Measurements from ENCODE around the gene RUVBL2.

Gene RUVBL2

DNA sequence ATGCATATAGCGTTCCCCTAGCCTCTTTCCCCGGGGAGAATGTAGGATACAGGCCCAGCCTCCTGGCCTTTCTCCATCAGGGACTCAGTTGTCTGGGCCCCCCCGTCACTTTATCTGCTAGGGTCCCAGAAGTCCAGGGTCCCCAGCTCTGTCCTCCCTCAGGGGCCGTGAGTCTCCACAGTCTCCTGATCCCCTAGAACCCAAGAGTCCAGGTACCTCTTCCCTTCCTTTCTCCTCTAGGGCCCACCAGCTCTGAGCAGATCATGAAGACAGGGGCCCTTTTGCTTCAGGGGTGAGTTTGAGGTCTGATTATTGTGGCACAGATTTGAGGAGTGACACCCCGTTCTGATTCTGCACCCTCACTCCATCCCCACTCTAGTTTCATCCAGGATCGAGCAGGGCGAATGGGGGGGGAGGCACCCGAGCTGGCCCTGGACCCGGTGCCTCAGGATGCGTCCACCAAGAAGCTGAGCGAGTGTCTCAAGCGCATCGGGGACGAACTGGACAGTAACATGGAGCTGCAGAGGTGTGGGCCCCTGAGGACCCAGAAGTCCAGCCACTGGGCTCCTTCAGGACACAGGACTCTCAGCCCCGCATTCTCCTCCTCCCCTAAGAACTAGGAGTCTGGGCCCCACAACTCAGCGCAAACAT, 38.3 kb upstream of the RUVBL2 start:
- Histone ChIP-seq H3K4me3 (ENCODE audit: low read depth, low read length) (peak overlapping the region; percentile 93), H3K9me3 (ENCODE audit: control insufficient read depth, insufficient read depth, low read depth, low read length) (no peaks in the 10 kb centered on the region), H3K27ac (ENCODE audit: extremely low read depth, low read depth, low read length) (peak overlapping the region; percentile 93), H3K36me3 (ENCODE audit: control insufficient read depth in 2 of 2, insufficient read depth in 1 of 2, low read length in 2 of 2) (peaks cover 22 to 30% of the 10 kb centered on the region in 2 experiments; a peak in 2 of 3 replicates), H3K4me1 (ENCODE audit: control insufficient read depth, insufficient read depth, low read length) (peaks cover 5% of the 10 kb centered on the region)
- ChIA-PET POLR2A (interaction anchor here (0.6 to 2.4 kb wide), 7 partner anchors 9 to 162 kb away, joined by 3 to 13 read pairs (median 7); partner anchors contain the start of genes DHDH, FTL, NUCB1 and PPP1R15A), CTCF (interaction anchor here (1.1 kb wide), 1 partner anchor 117 kb away, joined by 6 read pairs; no protein-coding TSS in a partner anchor)
- TF ChIP-seq ZNF610 (tag by site-specific recombination; IDR thresholded peaks at IDR 0.05; ENCODE audit: borderline replicate concordance) (no peak), ZBTB48 (tag by site-specific recombination; IDR thresholded peaks at IDR 0.05) (peak; percentile 18; the same call in 1 of the 2 replicates), GLIS2 (tag by site-specific recombination; IDR thresholded peaks at IDR 0.05) (0 out of 2 replicates have a peak, but pooled peaks have one; percentile 8), ZNF211 (tag by site-specific recombination; IDR thresholded peaks at IDR 0.05; ENCODE audit: low read depth) (no peak), SP7 (tag by site-specific recombination; IDR thresholded peaks at IDR 0.05) (no peak)
- TF ChIP-seq, protein P1, sequence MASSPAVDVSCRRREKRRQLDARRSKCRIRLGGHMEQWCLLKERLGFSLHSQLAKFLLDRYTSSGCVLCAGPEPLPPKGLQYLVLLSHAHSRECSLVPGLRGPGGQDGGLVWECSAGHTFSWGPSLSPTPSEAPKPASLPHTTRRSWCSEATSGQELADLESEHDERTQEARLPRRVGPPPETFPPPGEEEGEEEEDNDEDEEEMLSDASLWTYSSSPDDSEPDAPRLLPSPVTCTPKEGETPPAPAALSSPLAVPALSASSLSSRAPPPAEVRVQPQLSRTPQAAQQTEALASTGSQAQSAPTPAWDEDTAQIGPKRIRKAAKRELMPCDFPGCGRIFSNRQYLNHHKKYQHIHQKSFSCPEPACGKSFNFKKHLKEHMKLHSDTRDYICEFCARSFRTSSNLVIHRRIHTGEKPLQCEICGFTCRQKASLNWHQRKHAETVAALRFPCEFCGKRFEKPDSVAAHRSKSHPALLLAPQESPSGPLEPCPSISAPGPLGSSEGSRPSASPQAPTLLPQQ (tag by site-specific recombination; IDR thresholded peaks at IDR 0.05) = 0 out of 2 replicates have a peak, but pooled peaks have one; percentile 20

DNA sequence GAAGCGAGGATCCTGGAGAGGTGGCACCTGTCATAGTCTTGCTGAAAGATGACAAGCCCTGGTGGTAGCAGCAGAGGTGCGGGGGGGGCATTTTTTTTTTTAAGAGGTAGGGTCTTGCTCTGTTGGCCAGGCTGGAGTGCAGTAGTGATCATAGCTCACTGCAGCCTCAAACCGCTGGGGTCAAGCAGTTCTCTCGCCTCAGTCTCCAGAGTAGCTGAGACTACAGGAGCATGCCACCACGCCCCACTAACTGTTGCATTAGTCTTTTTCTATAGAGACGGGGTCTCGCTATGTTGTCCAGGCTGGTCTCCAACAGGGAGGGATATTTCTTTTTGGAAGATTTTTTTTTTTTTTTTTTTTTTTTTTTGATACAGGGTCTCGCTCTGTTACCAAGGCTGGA, 35.7 kb upstream of the RUVBL2 start:
- TF ChIP-seq ZNF121 (tag by site-specific recombination; IDR thresholded peaks at IDR 0.05) (peak; percentile 97), ZNF132 (tag by site-specific recombination; IDR thresholded peaks at IDR 0.05; ENCODE audit: borderline replicate concordance) (no peak)
- CTCF ChIA-PET = no interaction called here
- Histone ChIP-seq H3K27ac (ENCODE audit: extremely low read depth, low read depth, low read length) (no peak overlapping the region), H3K36me3 (ENCODE audit: control insufficient read depth in 2 of 2, insufficient read depth in 1 of 2, low read length in 2 of 2) (peaks cover 22 to 38% of the 10 kb centered on the region in 2 experiments; a peak in 2 of 3 replicates), H3K9me3 (ENCODE audit: control insufficient read depth, insufficient read depth, low read depth, low read length) (no peaks in the 10 kb centered on the region), H3K4me1 (ENCODE audit: control insufficient read depth, insufficient read depth, low read length) (peaks cover 5% of the 10 kb centered on the region), H3K4me3 (ENCODE audit: low read depth, low read length) (no peak overlapping the region)
- POLR2A ChIA-PET = interaction anchor here (0.6 to 1.1 kb wide), 4 partner anchors 15 to 156 kb away, joined by 4 to 6 read pairs (median 4); no protein-coding TSS in a partner anchor

DNA sequence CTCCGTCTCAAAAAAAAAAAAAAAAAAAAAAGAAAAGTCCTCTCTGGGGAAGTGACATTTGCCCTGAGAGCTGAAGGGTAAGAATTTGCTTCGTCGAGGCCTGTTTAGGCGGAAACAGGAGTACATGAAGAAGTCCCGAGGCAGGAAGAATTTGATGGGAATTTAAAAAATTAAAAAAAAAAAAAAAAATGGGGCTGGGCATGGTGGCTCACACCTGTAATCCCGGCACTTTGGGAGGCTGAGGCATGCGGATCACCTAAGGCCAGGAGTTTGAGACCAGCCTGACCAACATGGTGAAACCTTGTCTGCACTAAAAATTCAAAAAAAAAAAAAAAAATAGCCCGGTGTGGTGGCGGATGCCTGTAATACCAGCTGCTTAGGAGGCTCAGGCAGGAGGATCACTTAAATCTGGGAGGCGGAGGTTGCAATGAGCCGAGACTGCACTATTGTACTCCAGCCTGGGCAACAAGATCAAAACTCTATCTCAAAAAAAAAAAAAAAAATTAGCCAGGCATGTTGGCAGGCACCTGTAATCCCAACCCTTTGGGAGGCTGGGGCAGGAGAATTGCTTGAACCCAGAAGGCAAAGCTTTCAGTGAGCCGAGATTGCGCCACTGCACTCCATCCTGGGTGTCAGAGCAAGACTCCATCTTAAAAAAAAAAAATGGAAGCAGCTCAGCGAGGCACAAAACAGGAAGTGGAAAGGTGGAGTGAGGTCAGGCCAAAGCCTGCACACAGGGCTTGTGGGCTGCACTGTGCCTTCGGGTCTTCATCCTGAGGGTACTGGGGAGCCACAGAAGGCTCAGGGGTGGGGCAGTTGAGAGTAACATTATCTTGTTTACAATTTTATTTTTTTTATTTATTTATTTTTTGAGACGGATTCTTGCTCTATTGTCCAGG, 34.1 kb upstream of the RUVBL2 start:
- POLR2A ChIA-PET = interaction anchor here (0.7 to 1.1 kb wide), 6 partner anchors 14 to 163 kb away, joined by 3 to 6 read pairs (median 4); partner anchors contain the start of genes GYS1, NUCB1 and RUVBL2
- Histone ChIP-seq H3K4me1 (ENCODE audit: control insufficient read depth, insufficient read depth, low read length) (peaks cover 20% of the 10 kb centered on the region), H3K36me3 (ENCODE audit: control insufficient read depth in 2 of 2, insufficient read depth in 1 of 2, low read length in 2 of 2) (peaks cover 22 to 38% of the 10 kb centered on the region in 2 experiments; a peak in 2 of 3 replicates), H3K4me3 (ENCODE audit: low read depth, low read length) (no peak overlapping the region), H3K9me3 (ENCODE audit: control insufficient read depth, insufficient read depth, low read depth, low read length) (no peaks in the 10 kb centered on the region), H3K27ac (ENCODE audit: extremely low read depth, low read depth, low read length) (no peak overlapping the region)
- TF ChIP-seq ZNF596 (tag by site-specific recombination; IDR thresholded peaks at IDR 0.05) (no peak), ZNF239 (tag by site-specific recombination; IDR thresholded peaks at IDR 0.05) (no peak), ZNF830 (tag by site-specific recombination; IDR thresholded peaks at IDR 0.05; ENCODE audit: low read depth) (no peak), ZNF16 (tag by site-specific recombination; IDR thresholded peaks at IDR 0.05; ENCODE audit: low read depth) (peak; percentile 84; the same call in 1 of the 2 replicates), RBAK (tag by site-specific recombination; IDR thresholded peaks at IDR 0.05) (no peak), SP2 (tag by site-specific recombination; IDR thresholded peaks at IDR 0.05) (no peak), ZNF335 (tag by site-specific recombination; conservative IDR thresholded peaks at IDR 0.05) (peak; percentile 50)
- TF ChIP-seq, protein P2, sequence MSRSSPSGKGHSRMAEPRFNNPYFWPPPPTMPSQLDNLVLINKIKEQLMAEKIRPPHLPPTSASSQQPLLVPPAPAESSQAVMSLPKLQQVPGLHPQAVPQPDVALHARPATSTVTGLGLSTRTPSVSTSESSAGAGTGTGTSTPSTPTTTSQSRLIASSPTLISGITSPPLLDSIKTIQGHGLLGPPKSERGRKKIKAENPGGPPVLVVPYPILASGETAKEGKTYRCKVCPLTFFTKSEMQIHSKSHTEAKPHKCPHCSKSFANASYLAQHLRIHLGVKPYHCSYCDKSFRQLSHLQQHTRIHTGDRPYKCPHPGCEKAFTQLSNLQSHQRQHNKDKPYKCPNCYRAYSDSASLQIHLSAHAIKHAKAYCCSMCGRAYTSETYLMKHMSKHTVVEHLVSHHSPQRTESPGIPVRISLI (tag by site-specific recombination; IDR thresholded peaks at IDR 0.05) = peak; percentile 87
- CTCF ChIA-PET = interaction anchor here (0.6 to 1.0 kb wide), 5 partner anchors 33 to 221 kb away, joined by 3 to 4 read pairs (median 4); partner anchors contain the start of gene RUVBL2
